WTC11 (cell line): ENCODE measurements around the gene SOX6. TPM values are rescaled to one million over a fixed set of nuclear protein-coding genes. Genes with fewer than 3 reads are reported as not detected.

ENCODE experiments used
- ATAC-seq: fragments of 200-7000 bp; cut with Tn5 transposase; 2 replicates; pipeline ENCODE4 v1.10.0; 2021; ENCODE audit warnings: mild to moderate bottlenecking, moderate library complexity
- CTCF ChIA-PET: fragments of 300-600 bp; sonication (Branson Sonifier 250); formaldehyde crosslinking; loops from one replicate; lab custom pipeline; 2021; ENCODE audit warnings: antibody characterized with exemption; lab: Charles Lee
- POLR2A ChIA-PET: fragments of 350-600 bp; sonication (Branson Sonifier 250); formaldehyde crosslinking; loops from one replicate; lab custom pipeline; 2021; ENCODE audit warnings: antibody characterized with exemption; lab: Charles Lee
- DNase-seq: peaks from one replicate; pipeline ENCODE4 v3.0.0; 2021; ENCODE audit warnings: low spot score
- H3K27ac Mint-ChIP-seq: 2 replicates; pipeline ENCODE4 v1.8.0; 2021; ENCODE audit warnings: mixed read lengths
- H3K27me3 Mint-ChIP-seq: 2 replicates; pipeline ENCODE4 v1.8.0; 2021; ENCODE audit warnings: low read depth, mild to moderate bottlenecking, moderate library complexity, mixed read lengths
- H3K36me3 Mint-ChIP-seq: 2 replicates; pipeline ENCODE4 v1.8.0; 2021; ENCODE audit warnings: mixed read lengths
- H3K4me1 Mint-ChIP-seq: 2 replicates; pipeline ENCODE4 v1.8.0; 2022; ENCODE audit warnings: mixed read lengths
- H3K4me3 Mint-ChIP-seq: 2 replicates; pipeline ENCODE4 v1.8.0; 2021; ENCODE audit warnings: mild to moderate bottlenecking, moderate library complexity, mixed read lengths
- H3K9me3 Mint-ChIP-seq: 2 replicates; pipeline ENCODE4 v1.8.0; 2021; ENCODE audit warnings: mixed read lengths
- EMX1 ChIP-seq: fragments of 250-450 bp; sonication (Bioruptor Pico); IDR thresholded peaks from 2 replicates; pipeline ENCODE4 v1.8.0; 2021; ENCODE audit warnings: mild to moderate bottlenecking
- NFE2L1 ChIP-seq: sonication (generic); formaldehyde crosslinking; IDR thresholded peaks from 2 replicates; pipeline ENCODE4 v1.8.1; 2023; ENCODE audit warnings: missing genetic modification reagents
- NR2C2 ChIP-seq: sonication (generic); formaldehyde crosslinking; IDR thresholded peaks from 2 replicates; pipeline ENCODE4 v1.8.0; 2022; ENCODE audit warnings: mild to moderate bottlenecking, missing genetic modification reagents
- NR3C1 ChIP-seq: sonication (generic); formaldehyde crosslinking; conservative IDR thresholded peaks from 2 replicates; pipeline ENCODE4 v1.8.1; 2023; ENCODE audit warnings: low read depth, mild to moderate bottlenecking, missing genetic modification reagents
- OVOL2 ChIP-seq: fragments of 250-450 bp; sonication (Bioruptor Pico); IDR thresholded peaks from 2 replicates; pipeline ENCODE4 v1.9.0; 2021; ENCODE audit warnings: mild to moderate bottlenecking, borderline replicate concordance
- SMAD4 ChIP-seq: sonication (generic); formaldehyde crosslinking; IDR thresholded peaks from 2 replicates; pipeline ENCODE4 v1.8.0; 2022; ENCODE audit warnings: mild to moderate bottlenecking, missing genetic modification reagents
- TP53 ChIP-seq: sonication (generic); formaldehyde crosslinking; IDR thresholded peaks from 2 replicates; pipeline ENCODE4 v1.8.1; 2023; ENCODE audit warnings: mild to moderate bottlenecking, missing genetic modification reagents
- total RNA-seq: library from RNA; stranded (reverse); gene quantifications from 3 replicates; pipeline ENCODE4 v1.2.3, GENCODE V29; 2021
- TF ChIP-seq, protein P1 (sequence below): sonication (generic); formaldehyde crosslinking; conservative IDR thresholded peaks from 2 replicates; pipeline ENCODE4 v1.8.1; 2022; ENCODE audit warnings: mild to moderate bottlenecking, missing genetic modification reagents
- TF ChIP-seq, protein P2 (sequence below): fragments of 250-450 bp; sonication (Bioruptor Pico); IDR thresholded peaks from 2 replicates; pipeline ENCODE4 v1.9.0; 2021; ENCODE audit warnings: mild to moderate bottlenecking
- TF ChIP-seq, protein P3 (sequence below): fragments of 250-450 bp; sonication (Bioruptor Pico); conservative IDR thresholded peaks from 2 replicates; pipeline ENCODE4 v1.9.0; 2021; ENCODE audit warnings: mild to moderate bottlenecking
- TF ChIP-seq, protein P4 (sequence below): sonication (generic); formaldehyde crosslinking; conservative IDR thresholded peaks from 2 replicates; pipeline ENCODE4 v1.8.1; 2023; ENCODE audit warnings: mild to moderate bottlenecking, low read depth, missing genetic modification reagents, moderate library complexity
- TF ChIP-seq, protein P5 (sequence below): sonication (generic); formaldehyde crosslinking; IDR thresholded peaks from 2 replicates; pipeline ENCODE4 v1.8.0; 2022; ENCODE audit warnings: mild to moderate bottlenecking, missing genetic modification reagents
- TF ChIP-seq, protein P6 (sequence below): fragments of 250-450 bp; sonication (Bioruptor Pico); IDR thresholded peaks from 2 replicates; pipeline ENCODE4 v1.8.0; 2021; ENCODE audit warnings: mild to moderate bottlenecking
- TF ChIP-seq, protein P7 (sequence below): fragments of 250-450 bp; sonication (Bioruptor Pico); IDR thresholded peaks from 2 replicates; pipeline ENCODE4 v1.9.0; 2021; ENCODE audit warnings: moderate library complexity, mild to moderate bottlenecking, inconsistent platforms, borderline replicate concordance

SOX6 gene
- total RNA-seq, 1 experiment from 2014 or later: 0.13 TPM

DNA sequence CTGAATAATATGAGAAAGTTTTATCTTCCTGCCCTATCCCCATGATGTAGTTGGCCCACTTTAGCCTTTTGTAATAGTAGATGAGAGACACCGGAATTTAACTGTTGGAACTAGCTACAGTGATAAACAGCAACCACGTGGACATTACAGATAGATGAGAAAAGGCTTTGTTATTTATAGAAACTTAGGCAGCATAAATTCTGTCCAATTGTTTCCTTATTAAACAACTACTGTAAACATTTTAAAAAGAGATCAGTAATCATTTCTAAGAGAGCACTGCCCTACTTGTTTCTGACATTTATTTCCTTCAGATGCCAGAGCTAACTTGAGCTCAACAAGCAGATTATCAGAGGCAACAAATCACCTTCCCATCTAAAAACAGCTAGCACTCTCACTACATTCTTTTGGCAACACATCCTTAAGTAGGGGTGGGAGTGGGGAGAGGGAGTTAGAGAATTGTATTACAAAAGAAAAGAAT is 63.1 kb downstream of the SOX6 start:
- no peaks in the 10 kb centered on the region for H3K9me3 Mint-ChIP-seq
- H3K27me3 Mint-ChIP-seq: no peaks in the 10 kb centered on the region
- POLR2A ChIA-PET: no interaction called here
- H3K36me3 Mint-ChIP-seq: no peaks in the 10 kb centered on the region
- CTCF ChIA-PET: interaction anchor here (1.1 kb wide), 1 partner anchor 291 kb away, joined by 3 read pairs; no protein-coding TSS in a partner anchor
- TF ChIP-seq, protein P1, sequence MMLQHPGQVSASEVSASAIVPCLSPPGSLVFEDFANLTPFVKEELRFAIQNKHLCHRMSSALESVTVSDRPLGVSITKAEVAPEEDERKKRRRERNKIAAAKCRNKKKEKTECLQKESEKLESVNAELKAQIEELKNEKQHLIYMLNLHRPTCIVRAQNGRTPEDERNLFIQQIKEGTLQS (CRISPR knock-in tag): no peak
- no peak for TF ChIP-seq EMX1 (CRISPR knock-in tag)
- no peak overlapping the region for H3K4me3 Mint-ChIP-seq
- ATAC-seq (peak; percentile 22; the same call in 1 of the 2 replicates), DNase-seq (no peak)
- H3K4me1 Mint-ChIP-seq: peaks cover 6% of the 10 kb centered on the region
- no peak overlapping the region for H3K27ac Mint-ChIP-seq

DNA sequence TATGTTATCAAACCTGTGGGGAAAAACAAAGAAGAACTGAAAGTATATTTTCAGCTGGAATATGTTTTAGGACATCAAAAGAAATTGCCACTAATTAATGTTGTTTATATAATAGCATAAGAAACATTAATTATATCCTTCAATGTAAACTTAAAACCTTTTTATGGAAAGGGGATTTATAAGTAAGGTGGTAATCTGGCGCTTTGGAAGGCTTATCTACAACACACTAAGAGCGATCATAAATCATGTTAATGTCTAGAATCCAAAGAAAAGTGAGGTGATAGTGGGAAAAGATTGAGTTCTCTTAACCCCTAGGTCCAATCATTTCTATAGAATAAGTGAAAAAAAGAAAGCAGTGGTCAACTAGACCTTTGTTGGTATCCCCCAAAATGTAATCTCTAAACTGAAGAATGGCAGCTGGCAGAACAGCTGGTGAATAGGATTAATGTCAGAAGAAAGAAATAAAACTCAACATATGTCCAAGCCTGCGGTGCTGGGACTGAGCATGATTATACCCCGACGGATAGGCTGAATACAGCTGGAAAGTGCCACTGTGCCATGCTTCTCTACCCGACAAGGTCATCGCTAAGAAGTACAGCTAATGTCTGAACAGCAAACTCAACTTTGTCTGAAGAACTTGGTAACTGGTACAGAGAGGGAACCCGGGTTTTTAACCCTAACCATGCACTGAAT is 64.0 kb downstream of the SOX6 start:
- DNase-seq (no peak), ATAC-seq (no peak)
- Mint-ChIP-seq H3K4me1 (peaks cover 15% of the 10 kb centered on the region), H3K36me3 (no peaks in the 10 kb centered on the region), H3K27ac (no peak overlapping the region), H3K9me3 (no peaks in the 10 kb centered on the region), H3K4me3 (no peak overlapping the region), H3K27me3 (no peaks in the 10 kb centered on the region)
- TF ChIP-seq NR2C2 (CRISPR knock-in tag) (no peak), TP53 (CRISPR knock-in tag) (no peak), NFE2L1 (CRISPR knock-in tag) (no peak), OVOL2 (CRISPR knock-in tag) (no peak), NR3C1 (CRISPR knock-in tag) (no peak), SMAD4 (no peak)
- TF ChIP-seq, protein P2, sequence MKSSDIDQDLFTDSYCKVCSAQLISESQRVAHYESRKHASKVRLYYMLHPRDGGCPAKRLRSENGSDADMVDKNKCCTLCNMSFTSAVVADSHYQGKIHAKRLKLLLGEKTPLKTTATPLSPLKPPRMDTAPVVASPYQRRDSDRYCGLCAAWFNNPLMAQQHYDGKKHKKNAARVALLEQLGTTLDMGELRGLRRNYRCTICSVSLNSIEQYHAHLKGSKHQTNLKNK: no peak
- TF ChIP-seq, protein P3, sequence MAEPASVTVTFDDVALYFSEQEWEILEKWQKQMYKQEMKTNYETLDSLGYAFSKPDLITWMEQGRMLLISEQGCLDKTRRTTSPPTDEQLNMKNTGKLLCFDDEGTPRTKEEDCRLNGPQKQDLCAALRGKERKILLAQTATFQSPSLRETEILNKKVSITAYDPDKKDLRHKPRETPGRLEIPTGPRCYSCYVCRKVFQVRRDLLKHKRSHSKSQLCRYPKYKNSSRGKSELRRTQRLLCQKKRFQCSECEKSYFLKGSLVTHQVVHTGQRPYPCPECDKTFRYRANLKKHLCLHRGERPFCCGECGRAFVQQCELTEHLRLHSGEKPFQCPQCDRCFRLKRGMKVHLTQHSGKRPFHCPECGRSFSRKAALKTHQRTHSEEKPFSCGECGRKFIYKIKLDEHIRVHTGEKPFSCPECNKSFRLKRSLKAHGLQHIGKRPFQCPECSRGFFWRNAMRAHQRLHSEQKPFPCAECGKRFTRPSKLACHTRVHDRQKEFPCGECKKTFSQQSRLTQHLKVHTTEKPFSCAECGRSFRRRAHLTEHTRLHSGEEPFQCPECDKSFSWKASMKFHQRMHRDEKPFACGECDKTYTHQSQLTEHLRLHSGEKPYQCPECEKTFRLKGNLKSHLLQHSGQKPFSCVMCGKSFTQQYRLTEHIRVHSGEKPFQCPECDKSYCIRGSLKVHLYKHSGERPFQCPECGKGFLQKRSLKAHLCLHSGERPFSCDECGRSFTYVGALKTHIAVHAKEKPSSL: no peak
- TF ChIP-seq, protein P4, sequence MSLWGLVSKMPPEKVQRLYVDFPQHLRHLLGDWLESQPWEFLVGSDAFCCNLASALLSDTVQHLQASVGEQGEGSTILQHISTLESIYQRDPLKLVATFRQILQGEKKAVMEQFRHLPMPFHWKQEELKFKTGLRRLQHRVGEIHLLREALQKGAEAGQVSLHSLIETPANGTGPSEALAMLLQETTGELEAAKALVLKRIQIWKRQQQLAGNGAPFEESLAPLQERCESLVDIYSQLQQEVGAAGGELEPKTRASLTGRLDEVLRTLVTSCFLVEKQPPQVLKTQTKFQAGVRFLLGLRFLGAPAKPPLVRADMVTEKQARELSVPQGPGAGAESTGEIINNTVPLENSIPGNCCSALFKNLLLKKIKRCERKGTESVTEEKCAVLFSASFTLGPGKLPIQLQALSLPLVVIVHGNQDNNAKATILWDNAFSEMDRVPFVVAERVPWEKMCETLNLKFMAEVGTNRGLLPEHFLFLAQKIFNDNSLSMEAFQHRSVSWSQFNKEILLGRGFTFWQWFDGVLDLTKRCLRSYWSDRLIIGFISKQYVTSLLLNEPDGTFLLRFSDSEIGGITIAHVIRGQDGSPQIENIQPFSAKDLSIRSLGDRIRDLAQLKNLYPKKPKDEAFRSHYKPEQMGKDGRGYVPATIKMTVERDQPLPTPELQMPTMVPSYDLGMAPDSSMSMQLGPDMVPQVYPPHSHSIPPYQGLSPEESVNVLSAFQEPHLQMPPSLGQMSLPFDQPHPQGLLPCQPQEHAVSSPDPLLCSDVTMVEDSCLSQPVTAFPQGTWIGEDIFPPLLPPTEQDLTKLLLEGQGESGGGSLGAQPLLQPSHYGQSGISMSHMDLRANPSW (CRISPR knock-in tag): no peak
- TF ChIP-seq, protein P5, sequence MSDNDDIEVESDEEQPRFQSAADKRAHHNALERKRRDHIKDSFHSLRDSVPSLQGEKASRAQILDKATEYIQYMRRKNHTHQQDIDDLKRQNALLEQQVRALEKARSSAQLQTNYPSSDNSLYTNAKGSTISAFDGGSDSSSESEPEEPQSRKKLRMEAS (CRISPR knock-in tag): no peak
- TF ChIP-seq, protein P6, sequence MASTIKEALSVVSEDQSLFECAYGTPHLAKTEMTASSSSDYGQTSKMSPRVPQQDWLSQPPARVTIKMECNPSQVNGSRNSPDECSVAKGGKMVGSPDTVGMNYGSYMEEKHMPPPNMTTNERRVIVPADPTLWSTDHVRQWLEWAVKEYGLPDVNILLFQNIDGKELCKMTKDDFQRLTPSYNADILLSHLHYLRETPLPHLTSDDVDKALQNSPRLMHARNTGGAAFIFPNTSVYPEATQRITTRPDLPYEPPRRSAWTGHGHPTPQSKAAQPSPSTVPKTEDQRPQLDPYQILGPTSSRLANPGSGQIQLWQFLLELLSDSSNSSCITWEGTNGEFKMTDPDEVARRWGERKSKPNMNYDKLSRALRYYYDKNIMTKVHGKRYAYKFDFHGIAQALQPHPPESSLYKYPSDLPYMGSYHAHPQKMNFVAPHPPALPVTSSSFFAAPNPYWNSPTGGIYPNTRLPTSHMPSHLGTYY (CRISPR knock-in tag): no peak
- TF ChIP-seq, protein P7, sequence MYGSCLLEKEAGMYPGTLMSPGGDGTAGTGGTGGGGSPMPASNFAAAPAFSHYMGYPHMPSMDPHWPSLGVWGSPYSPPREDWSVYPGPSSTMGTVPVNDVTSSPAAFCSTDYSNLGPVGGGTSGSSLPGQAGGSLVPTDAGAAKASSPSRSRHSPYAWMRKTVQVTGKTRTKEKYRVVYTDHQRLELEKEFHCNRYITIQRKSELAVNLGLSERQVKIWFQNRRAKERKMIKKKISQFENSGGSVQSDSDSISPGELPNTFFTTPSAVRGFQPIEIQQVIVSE (CRISPR knock-in tag): no peak
- ChIA-PET CTCF (no interaction called here), POLR2A (no interaction called here)
